Transverse colon (tissue), 4 donors: Measurements from ENCODE around the gene VPS13C. TPM values are rescaled to one million over a fixed set of nuclear protein-coding genes. Genes with fewer than 3 reads are reported as not detected.

ENCODE experiments used
- DNase-seq: peaks from one replicate; pipeline ENCODE4 v3.0.0-alpha.2; 2019
- H3K27ac ChIP-seq, 4 donors: fragments of 200-600 bp; sonication (generic); 2 replicates each; pipeline ENCODE4 v1.5.1; 2016 to 2018; ENCODE audit warnings: inconsistent platforms in 4 of 4
- H3K27me3 ChIP-seq: fragments of 200-600 bp; sonication (generic); 2 replicates; pipeline ENCODE4 v1.5.1; 2017; ENCODE audit warnings: inconsistent platforms
- H3K36me3 ChIP-seq, 4 donors: fragments of 200-600 bp; sonication (generic); 2 replicates each; pipeline ENCODE4 v1.5.1; 2017 to 2019; ENCODE audit warnings: inconsistent platforms in 4 of 4
- H3K4me1 ChIP-seq, 4 donors: fragments of 200-600 bp; sonication (generic); 2 replicates each; pipeline ENCODE4 v1.5.1; 2017 to 2020; ENCODE audit warnings: inconsistent platforms in 4 of 4
- H3K4me3 ChIP-seq, 4 donors: fragments of 200-600 bp; sonication (generic); 1 replicate in 1 of 4; 2 replicates in 3 of 4; pipeline versions ENCODE4 v1.5.1 to v1.6.1; 2017 to 2019; ENCODE audit warnings: inconsistent platforms in 4 of 4
- H3K9me3 ChIP-seq, 2 donors: fragments of 200-600 bp; sonication (generic); 2 replicates each; pipeline ENCODE4 v1.5.1; 2017 to 2019; ENCODE audit warnings: inconsistent platforms in 2 of 2
- CTCF ChIP-seq, 5 experiments: fragments of 200-600 bp in 3 of 5; fragments of 450-650 bp in 2 of 5; sonication (generic) in 3 of 5; IDR thresholded peaks; 1 replicate in 2 of 5; 2 replicates in 3 of 5; pipeline ENCODE4 v1.5.1; 2016 to 2017; ENCODE audit warnings: antibody characterized with exemption in 5 of 5, inconsistent platforms in 3 of 5, mild to moderate bottlenecking in 2 of 5, moderate library complexity in 1 of 5
- EP300 ChIP-seq: sonication (generic); formaldehyde crosslinking; IDR thresholded peaks from one replicate; pipeline ENCODE4 v1.6.1; 2017; ENCODE audit warnings: antibody characterized with exemption, low read depth
- POLR2A ChIP-seq: fragments of 450-650 bp; IDR thresholded peaks from one replicate; pipeline ENCODE4 v1.6.1; 2016; ENCODE audit warnings: antibody characterized with exemption, mild to moderate bottlenecking, moderate library complexity
- POLR2AphosphoS5 ChIP-seq, 3 donors: sonication (generic); formaldehyde crosslinking; IDR thresholded peaks; one replicate each; pipeline ENCODE4 v1.6.1; 2016; ENCODE audit warnings: antibody characterized with exemption in 3 of 3
- WGBS, 2 donors: methylation state at CpG; one replicate each; pipeline ENCODE4 v1.1.5; 2018; ENCODE audit warnings: low coverage in 1 of 2; 5-methylcytosine and 5-hydroxymethylcytosine counted together
- in situ Hi-C, 4 donors: fragments of 200-750 bp; cut with MboI; loops; one replicate each; pipeline versions ENCODE4 v1.15.0 to v1.15.1; 2017; ENCODE audit warnings: low sequenced_read_pairs in 3 of 4, low pct_ligation_motif_present in 1 of 4, low pct_unique_long_range_greater_than_20kb in 1 of 4
- intact Hi-C: fragments of 100-400 bp; cut with DNase I; formaldehyde crosslinking; loops from one replicate; pipeline ENCODE4 v1.15.1; 2023; ENCODE audit warnings: low total_unique reads
- total RNA-seq, 4 donors: library from RNA; depleted of rRNA; stranded (reverse); fragments of >200 nt; gene quantifications; one replicate each; pipeline ENCODE4 v1.1.0, GENCODE V29; 2016

VPS13C gene
- total RNA-seq, 4 donors from 2014 or later = 48.3 to 105 (median 73.2) TPM

GRCh38 chr15:61807281-61807929 lies 252.8 kb downstream of the VPS13C start:
- intact Hi-C loops = no loop called here
- in situ Hi-C loops = no loop called here
- H3K4me3 ChIP-seq = no peak overlapping the region
- 88 to 98% methylated on average over 6 to 14 of the region's 14 CpGs for WGBS, 2 donors
- no peaks in the 10 kb centered on the region for H3K9me3 ChIP-seq
- H3K4me1 ChIP-seq = no peaks in the 10 kb centered on the region
- H3K36me3 ChIP-seq = no peaks in the 10 kb centered on the region
- TF ChIP-seq CTCF (IDR thresholded peaks at IDR 0.05) (no peak), EP300 (no peak), POLR2AphosphoS5 (IDR thresholded peaks at IDR 0.05) (no peak), POLR2A (no peak)
- no peak overlapping the region for H3K27ac ChIP-seq
- H3K27me3 ChIP-seq = no peaks in the 10 kb centered on the region
- no peak for DNase-seq

Other genes starting within 250 kb of the VPS13C start
- 1 to 10 TPM in 1 of 4 donors, under 1 TPM in 3; 0.14 to 2.8 (median 0.77) TPM for gene C2CD4A, start 6.5 kb upstream of the VPS13C start, total RNA-seq
- gene C2CD4B, start 104.8 kb upstream of the VPS13C start, total RNA-seq = 10 to 100 TPM in 1 of 4 donors, 1 to 10 TPM in 2, not detected in 1; 2.5 to 29.9 (median 2.7) TPM